GM12875 (cell line): ENCODE measurements around the gene AGAP1.

Source experiments
- H3K4me3 ChIP-seq: one replicate; pipeline ENCODE4 v1.5.1; 2011; ENCODE audit warnings: low read depth, low read length, control low read depth
- TF ChIP-seq, protein P1 (sequence below): IDR thresholded peaks from 2 replicates; pipeline ENCODE4 v1.5.1; 2011; ENCODE audit warnings: low read depth, mild to moderate bottlenecking, control low read depth, inconsistent platforms, low read length, moderate library complexity, borderline replicate concordance; ENCODE audit not compliant: insufficient read depth

The AGAP1 gene

DNA sequence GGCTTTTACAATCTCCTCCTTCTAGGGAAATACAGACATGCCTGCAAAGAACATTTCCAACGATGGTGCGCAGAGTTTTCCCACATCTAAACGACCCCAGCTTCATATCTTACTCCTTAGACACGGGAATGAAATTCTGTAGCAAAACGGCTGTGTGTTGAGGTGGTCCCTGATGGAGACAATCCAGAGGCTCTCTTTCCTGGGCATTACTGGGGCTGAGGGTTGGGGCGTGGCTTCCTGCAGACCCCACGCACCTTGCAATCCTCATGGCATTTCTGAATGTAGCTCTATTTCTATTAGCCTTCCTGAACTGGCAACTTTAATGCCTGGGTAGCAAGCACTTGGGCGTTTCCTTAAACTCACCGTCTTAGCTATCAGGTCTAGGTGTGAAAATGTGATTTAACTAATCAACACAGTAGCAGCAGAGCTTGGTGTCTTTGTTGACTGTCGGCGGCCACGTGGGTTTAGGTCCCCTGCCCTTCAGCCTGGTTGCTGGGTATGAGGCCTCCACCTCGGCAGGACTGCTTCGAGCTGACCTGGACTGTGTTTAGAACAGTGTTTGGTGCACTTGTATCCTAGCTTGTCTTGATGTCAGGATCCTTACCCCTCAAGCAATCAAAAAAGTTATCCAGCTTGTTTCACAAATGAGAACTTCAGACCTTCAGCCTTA, 431.5 kb downstream of the AGAP1 start:
- no peak overlapping the region for H3K4me3 ChIP-seq
- TF ChIP-seq, protein P1, sequence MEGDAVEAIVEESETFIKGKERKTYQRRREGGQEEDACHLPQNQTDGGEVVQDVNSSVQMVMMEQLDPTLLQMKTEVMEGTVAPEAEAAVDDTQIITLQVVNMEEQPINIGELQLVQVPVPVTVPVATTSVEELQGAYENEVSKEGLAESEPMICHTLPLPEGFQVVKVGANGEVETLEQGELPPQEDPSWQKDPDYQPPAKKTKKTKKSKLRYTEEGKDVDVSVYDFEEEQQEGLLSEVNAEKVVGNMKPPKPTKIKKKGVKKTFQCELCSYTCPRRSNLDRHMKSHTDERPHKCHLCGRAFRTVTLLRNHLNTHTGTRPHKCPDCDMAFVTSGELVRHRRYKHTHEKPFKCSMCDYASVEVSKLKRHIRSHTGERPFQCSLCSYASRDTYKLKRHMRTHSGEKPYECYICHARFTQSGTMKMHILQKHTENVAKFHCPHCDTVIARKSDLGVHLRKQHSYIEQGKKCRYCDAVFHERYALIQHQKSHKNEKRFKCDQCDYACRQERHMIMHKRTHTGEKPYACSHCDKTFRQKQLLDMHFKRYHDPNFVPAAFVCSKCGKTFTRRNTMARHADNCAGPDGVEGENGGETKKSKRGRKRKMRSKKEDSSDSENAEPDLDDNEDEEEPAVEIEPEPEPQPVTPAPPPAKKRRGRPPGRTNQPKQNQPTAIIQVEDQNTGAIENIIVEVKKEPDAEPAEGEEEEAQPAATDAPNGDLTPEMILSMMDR: no peak

DNA sequence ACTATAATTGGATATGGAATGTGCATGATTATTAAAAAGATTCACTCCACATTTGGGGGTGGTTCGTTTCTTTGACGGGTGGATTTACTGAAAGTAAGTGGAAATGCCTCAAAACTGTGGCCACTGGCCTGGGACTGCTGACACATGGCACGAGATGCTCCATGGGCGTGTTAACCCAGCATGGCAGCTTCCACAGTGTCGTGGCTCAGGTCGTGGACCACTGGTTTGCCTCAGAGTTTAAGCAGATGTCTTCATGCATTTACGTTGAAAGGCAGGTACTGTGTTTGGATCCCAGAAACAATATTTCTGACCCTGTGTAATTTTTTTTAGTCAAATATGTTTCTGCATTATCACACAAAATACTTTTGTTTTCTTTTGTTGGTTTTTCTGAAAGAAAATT, 432.4 kb downstream of the AGAP1 start:
- TF ChIP-seq, protein P1: no peak
- no peak overlapping the region for H3K4me3 ChIP-seq

DNA sequence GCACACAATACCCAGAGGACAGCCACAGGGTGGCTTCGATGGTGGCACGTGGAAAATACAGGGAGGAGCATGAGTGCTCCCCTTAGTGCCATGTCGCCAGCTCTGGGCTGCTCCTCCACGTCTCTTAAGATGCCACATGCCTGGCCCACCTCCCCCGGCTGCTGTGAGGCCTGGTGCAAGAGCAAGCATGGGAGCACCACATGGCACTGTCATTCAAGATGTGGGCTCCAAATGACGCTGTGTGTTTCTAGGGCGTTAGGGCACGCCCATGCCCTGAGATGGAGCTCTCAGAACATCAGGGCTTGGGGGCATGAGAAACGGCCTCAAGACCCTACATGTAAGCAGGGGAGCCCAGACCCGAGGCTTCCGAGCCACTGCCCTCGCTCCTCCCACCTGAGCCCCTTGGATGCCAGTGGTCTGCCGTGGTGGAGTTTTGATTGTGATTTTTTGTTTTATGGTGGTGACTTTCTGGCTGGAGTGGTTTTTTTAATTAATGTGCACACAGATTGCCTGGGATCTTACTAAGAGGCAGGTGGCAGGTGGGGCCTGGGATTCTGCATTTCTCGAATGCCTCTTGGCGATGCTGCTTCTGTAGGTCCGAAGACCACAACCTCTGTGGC, 435.0 kb downstream of the AGAP1 start:
- TF ChIP-seq, protein P1: no peak
- no peak overlapping the region for H3K4me3 ChIP-seq

DNA sequence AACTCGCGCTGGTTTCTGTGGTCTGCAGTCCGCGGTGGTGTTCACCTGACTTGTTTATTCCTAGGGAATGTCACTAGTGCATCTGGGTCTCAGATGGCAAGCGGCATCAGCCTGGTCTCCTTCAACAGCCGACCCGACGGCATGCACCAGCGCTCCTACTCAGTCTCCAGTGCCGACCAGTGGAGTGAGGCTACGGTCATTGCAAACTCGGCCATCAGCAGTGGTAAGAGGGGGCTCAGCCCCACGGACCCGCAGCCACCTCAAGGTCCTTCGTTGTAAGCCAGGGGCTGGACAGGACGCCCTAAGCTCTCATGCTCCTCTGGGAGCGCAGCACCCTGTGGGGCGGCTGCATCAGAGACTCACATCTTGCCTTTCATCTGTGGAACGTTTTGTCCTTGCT, 436.9 kb downstream of the AGAP1 start:
- TF ChIP-seq, protein P1: no peak
- H3K4me3 ChIP-seq: no peak overlapping the region

DNA sequence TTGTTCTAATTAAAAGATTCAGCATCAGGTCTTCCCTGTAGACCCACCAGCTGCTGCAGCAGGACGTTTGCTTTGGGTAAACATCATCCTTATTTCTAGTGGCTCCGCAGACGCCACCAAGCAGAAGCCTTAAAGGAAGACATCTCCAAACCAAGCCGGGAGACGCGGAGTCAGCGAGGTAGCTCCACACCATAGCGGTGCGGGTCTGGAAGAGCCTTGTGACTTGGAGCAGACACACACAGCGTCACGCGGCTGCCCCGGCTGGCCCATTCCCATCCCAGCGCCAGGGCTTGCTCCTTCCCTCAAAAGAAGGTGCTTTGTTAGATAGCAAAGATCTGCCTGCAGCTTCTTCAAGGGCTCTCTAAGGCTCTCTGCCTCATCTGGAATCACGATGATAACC, 437.8 kb downstream of the AGAP1 start:
- H3K4me3 ChIP-seq: no peak overlapping the region
- TF ChIP-seq, protein P1: no peak

DNA sequence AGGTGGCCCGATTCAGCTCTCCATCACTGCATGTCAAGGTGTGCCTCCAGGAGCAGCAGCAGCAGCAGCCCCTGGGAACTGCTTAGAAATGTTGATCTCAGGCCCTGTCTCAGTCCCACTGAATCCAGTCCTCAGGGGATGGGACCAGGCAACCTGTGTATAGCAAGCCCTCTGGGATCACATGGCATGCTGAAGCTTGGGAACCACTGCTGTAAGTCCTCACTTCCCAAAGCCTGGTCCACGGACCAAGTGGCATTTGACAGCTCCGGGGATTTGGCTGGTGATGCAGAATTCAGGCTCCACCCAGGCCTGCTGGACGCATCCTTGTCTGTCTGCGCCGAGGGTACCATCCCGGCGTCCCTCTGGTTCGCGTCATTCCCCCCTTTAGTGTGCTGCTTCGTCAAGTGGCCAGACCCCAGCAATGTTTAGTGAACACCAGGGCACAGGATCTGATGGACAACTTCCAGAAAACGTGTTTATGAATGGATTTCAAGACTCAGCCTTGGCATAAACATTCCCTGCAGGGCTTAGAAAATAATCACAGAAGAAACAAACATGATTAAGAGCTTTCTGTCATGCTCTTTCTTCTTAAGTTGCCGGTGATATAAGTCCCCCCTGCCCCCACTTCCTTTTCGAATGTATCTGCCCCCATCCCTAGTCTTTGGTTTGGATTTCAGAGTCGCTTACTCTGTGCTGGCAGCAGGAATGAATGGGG, 440.4 kb downstream of the AGAP1 start:
- TF ChIP-seq, protein P1: no peak

More for the DNA sequence above, 440.4 kb downstream of the AGAP1 start:
- no peak overlapping the region for H3K4me3 ChIP-seq
